HL-60/S4 treated with phorbol 12-myristate 13-acetate at 8.2 ng/mL for 4 days and 3 days (cell line): ENCODE measurements around the gene NXT1.

ENCODE experiments used
- in situ Hi-C: fragments of 300-500 bp; cut with MboI; formaldehyde crosslinking; loops from 2 replicates; pipeline ENCODE4 v1.15.0; 2022; ENCODE audit warnings: low sequenced_read_pairs

NXT1 gene

DNA sequence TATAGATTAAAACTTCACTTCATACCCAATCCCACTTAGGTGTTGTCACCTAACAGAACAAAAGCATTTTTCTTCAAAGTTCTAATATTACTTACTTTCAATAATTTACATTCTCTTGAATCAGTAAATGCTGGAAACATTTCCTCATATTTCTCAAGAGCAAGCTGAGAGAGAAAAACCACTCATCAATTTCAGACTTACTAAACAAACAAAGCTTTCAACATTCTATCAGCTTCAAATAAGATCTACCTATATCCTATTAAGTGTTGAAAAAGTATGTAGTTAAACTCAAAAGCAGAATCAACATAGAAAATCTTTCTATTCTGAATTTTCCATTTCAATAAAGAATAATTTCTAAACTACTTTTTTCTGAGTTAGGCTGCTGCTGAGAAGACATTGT, 29.2 kb downstream of the NXT1 start:
- in situ Hi-C loops: no loop called here

DNA sequence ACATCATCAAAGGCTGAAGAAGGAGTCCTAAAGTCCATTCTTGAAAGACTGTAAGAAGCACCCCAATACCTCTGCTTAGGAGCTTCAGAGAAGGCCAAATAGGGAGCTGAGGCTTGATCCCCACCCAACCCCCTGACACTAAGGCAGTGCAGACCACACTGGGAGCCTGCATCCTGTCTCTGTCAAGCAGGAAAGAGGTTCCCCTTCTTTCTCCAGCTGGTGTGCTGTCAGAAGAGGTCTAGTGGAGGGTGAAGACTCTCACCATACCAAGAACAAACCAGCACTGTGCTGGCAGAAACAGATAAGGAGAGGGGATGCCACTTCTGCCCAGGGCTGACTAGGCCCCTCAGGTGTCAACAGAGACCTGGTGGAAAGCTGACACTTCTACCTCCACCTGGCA, 31.3 kb downstream of the NXT1 start:
- in situ Hi-C loops: no loop called here

DNA sequence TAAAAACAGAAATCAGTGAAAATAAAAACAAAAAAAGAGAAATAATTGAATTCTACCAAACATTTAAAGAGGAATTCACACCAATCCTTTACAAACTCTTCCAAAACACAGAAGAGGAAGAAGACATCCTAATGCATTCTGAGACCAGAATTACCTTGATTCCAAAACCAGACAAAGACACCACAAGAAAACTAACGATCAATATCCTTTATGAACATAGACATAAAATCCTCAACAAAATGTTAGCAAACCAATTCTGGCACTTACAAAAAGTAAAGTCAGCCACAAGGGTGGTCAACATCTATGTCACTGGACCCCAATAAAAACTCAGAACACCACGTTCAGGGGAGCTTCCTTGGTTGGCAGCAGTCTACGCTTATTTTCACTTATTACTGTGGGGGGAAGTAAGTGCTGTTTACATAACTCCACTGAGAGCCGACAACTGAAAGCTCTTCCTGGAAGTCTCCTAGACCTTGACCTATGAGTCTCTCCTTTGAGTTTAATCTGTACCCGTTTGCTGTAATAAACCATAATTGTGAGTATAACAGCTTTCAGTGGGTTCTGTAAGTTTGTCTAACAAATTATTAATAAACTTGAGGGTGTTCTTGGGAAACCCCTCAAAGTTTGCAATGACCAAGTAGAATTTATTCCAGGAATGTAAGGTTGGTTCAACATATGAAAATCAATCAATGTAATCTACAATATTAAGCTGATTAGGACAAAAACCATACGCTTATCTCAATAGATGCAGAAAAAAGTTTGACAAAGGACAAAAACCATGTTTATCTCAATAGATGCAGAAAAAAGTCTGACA, 35.9 kb downstream of the NXT1 start:
- in situ Hi-C loops: no loop called here

DNA sequence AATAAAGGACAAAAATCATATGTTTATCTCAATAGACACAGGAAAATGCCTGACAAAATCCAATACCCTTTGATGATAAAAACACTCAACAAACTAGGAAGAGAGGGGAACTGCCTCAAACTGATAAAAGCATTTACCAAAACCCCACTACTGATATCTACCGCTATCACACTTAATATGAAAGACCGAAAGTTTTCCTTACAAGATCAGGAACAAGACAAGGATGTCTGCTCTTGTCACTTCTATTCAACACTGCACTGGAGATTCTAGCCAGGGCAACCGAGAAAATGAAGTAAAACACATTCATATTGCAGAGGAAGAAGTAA, 36.5 kb downstream of the NXT1 start:
- in situ Hi-C loops: no loop called here

DNA sequence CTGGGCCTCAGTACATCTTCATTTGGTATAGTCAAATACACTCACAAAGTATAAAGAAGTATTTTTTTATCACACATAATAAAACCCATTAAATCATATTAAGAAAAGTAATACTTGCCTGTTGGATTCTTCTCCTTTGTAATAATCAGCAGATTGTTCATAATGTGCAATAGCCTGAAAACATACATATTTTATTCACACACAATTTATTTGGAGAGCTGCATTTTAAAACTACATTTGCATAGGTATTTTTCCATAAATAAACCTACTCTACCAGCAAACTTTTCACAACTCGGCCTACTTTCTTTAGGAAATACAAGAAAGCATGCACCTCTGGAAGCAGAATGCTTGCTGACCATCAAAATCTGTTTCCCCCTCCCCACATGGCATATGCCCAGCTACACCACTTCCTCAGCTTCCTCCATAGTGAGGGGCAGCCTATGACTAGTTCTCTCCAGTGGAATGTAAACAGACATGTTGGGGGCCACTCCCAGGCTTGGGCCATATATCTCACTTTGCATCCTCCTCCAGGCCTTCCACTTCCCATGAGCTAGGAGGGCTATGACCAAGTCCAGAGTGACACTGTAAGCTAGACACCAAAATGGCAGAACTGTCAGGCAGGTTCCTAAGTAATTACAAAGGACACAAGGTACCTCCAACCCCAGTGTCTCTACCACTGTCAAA, 39.6 kb downstream of the NXT1 start:
- in situ Hi-C loops: no loop called here

DNA sequence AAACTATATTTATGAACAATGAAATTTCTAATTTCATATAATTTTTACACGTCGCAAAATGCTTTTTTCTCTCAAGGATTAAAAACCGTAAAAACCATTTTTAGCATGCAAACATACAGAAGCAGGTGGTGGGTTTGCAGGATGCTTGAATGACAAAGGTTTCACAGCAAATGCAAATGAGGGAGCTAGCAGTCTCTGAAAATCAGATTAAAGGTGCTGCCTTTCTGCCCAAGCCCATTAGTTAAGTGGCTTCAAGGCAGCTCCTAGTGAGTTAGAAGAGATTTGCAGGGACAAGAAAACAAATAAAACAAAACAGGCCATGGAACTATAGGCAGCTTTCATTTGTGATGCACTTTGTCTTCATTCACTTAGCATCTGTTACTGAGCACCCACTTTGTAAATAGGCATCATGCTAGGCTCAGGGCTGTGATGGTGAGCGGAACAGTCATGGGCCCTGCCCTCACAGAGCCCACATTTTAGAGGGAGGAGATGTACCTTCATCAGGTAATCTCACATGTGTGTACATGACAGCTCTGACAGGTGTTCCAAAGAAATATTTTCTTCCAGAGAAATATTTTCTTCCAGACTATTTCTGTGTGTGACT, 41.2 kb downstream of the NXT1 start:
- in situ Hi-C loops: no loop called here

DNA sequence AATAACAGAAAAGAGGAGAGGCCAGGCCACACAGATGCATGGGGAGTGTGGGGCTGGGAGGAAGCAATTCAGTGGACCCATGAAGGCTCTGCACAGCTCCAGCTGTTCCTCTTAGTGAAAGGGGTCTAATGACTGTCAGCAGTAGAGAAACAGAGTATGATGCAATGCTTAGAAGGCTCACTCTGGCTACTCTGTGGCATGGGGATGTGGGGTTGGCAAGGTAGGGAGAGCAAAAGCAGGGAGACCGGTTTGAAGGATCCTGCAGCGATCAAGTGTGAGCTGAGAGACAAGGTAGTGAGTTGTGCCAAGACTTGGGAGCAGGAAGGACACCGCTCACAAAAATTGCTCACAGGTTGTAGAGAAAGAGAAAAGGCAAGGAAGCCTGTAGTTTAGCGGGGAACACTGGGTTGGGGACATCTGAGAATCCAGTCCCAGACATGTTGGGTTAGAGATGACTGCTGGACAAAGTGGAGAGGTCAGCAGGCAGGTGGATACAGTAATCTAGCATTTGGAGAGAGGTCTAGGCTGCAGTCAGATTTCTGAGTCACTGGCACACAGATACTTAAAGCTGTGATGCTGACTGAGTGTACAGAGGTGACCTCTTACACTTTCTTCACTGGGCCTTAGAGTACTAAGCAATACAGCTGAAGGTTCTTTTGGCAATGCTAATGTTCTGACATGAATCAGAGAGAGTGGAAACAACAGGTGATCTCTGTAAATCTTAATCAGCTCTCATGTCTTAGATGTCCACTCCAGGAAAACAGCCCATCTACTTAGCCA, 43.6 kb downstream of the NXT1 start:
- in situ Hi-C loops: no loop called here

DNA sequence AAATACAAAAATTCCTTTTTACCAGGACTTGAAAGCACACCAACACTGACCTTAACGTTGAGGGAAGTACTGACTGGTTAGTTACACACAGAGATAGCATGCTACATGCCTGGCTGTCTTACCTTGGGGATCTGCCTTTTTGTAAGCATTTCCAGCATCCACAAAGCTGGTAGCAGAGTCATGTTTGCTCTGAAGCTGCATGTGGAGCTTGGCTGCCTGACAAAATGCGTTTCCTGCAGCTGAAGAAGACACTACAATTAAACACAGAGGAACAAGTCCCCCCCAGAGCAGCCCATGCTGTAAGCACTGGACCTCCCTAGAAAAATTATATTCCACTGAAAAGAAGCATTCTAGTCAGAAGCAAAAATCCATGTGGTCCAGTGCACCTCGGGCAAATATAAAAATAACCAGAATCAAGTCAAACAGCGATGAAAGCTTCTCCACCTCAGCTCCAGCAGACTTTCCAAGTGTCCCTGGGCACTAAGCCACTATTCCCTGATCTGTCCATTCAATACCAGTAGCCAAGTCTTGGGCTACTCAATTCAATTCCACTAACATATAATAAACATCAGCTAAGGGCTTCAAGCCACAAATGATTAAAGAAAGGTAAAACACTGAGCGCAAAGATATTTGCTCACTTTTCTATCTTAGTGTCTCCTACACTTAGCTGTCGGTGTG, 46.5 kb downstream of the NXT1 start:
- in situ Hi-C loops: no loop called here

DNA sequence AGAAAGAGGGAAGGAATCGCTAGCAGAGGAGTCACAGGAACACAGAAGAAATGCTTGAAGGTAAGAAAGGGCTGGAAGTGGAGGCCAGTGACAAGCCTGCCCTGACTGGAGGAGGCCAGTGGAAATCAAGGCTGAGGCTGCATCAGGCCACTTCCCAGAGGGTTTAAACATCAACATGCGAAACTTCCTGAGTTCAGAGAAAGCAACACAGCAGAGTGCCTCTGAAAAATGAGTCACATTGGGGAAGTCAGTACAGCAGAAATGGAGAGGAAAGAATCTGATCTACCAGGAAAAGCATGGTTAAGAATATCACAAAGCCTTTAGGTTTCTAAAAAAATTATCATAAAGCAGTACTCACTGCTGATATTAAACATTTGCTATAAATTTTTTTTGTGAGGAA, 47.4 kb downstream of the NXT1 start:
- in situ Hi-C loops: no loop called here

DNA sequence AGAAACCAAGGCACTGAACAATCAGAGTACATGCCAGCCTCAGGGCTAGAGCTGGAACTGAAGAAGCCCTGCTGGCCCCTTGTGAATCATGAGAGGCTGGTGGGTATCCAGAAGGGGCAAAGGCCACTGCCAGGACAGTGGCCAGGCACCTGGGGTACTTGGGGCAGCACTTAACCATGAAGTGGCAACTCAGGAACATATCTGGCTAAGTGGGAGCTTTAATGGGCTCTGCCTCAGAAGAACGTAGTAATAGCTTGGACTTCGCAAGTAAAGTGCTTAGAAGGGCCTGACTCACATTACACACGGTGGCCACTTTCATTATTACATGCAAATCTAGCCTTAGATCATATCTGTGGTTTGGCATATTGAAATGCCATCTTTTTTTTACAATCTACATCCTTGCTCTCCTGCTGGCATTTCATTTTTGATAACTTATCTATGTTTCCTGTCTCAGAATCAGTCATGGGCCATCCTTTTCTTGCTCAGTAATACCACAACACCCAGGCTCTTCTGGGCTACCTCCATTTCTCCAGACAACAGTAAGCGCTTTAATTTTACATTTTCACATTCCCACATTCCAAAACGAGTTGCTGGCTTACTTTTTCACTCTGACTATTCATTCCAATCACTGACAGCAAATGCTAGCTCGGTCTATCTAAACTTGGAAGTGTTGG, 49.1 kb downstream of the NXT1 start:
- in situ Hi-C loops: no loop called here

DNA sequence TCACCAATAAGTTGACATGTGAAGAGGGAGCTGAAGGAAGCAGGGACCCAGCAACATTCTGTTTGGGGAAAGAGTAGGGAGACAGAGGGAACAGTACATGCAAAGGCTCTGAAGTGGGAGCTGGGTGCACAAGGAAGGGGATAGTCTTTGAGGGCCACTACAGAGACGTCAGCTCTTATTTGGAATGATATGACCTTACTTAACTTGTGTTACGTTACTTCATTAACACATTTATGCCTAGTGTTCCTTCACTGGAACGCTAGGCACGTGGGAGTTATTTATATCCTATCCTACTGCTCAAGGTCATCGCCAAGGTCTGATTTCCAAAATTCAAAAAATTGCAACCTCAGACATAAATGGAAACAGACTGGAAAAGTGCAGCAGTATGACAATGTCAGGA, 50.5 kb downstream of the NXT1 start:
- in situ Hi-C loops: no loop called here

DNA sequence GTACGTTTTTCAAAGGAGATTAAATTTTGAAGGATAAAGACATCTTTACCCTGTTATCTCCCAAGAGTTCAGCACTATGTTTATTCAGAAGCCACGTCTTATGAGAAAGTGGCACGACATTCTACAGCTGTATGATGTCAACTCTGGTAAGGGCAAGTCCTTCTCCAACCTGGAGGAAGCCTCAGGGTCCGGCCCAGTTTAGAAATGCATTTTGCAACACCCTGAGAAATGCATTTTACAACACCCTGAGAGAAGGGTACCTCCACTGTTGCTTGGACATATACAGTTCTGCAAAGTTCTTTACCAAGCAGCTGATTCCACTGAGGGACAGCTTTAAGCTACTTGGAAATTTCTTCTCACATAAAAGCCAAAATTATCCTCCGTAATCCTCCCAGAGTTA, 53.2 kb downstream of the NXT1 start:
- in situ Hi-C loops: no loop called here

DNA sequence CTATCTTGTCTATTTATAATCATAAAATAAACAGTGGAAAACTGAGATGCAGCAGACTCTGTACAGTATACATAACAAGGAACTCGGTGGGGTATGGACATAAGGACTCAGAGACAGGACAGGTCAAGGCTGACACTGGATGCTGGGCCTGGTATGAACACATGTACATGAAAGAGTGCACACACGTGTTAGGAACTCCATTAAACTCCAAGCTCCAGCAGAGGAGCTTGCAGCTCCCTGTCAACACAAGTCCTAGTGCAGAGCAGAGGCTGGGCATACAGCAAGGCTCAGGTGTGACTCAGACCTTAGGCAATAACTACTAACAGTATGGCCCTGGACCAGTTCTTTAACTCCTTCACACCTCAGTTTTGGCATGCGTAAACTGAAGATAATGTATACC, 53.6 kb downstream of the NXT1 start:
- in situ Hi-C loops: no loop called here
